HG03565 (cell line): ENCODE results near the gene NDFIP1.
"Not testable (repeated sequence)": the region's sequence is repeated elsewhere in the genome, so short reads cannot be mapped to it uniquely, and the experiment has no call there.

ENCODE experiments used
- ATAC-seq: cut with Tn5 transposase; IDR thresholded peaks from one replicate; pipeline ENCODE4 v1.9.1; 2021; ENCODE audit warnings: mild to moderate bottlenecking, moderate library complexity; ENCODE audit not compliant: unreplicated experiment

NDFIP1 gene

DNA sequence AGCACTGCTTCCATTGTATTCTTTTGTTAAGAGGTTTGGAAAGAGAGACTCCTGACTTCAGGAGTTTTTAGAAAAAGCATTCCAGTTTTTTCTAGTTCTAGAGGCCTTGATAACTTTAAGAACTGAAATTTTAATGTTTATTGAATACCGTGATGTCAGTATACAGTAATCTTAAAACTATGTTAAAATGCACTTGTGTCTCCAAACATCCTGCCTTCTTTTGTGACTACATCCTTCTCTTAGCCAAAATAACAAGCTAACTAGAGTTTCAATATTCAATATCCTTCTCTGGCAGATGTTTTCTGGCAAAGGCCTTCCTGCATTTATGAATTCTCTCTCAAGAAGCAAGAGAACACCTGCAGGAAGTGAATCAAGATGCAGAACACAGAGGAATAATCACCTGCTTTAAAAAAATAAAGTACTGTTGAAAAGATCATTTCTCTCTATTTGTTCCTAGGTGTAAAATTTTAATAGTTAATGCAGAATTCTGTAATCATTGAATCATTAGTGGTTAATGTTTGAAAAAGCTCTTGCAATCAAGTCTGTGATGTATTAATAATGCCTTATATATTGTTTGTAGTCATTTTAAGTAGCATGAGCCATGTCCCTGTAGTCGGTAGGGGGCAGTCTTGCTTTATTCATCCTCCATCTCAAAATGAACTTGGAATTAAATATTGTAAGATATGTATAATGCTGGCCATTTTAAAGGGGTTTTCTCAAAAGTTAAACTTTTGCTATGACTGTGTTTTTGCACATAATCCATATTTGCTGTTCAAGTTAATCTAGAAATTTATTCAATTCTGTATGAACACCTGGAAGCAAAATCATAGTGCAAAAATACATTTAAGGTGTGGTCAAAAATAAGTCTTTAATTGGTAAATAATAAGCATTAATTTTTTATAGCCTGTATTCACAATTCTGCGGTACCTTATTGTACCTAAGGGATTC, 43.1 kb downstream of the NDFIP1 start:
- no peak for ATAC-seq

GRCh38 chr5:142152384-142152732, 43.8 kb downstream of the NDFIP1 start:
- ATAC-seq: no peak

DNA sequence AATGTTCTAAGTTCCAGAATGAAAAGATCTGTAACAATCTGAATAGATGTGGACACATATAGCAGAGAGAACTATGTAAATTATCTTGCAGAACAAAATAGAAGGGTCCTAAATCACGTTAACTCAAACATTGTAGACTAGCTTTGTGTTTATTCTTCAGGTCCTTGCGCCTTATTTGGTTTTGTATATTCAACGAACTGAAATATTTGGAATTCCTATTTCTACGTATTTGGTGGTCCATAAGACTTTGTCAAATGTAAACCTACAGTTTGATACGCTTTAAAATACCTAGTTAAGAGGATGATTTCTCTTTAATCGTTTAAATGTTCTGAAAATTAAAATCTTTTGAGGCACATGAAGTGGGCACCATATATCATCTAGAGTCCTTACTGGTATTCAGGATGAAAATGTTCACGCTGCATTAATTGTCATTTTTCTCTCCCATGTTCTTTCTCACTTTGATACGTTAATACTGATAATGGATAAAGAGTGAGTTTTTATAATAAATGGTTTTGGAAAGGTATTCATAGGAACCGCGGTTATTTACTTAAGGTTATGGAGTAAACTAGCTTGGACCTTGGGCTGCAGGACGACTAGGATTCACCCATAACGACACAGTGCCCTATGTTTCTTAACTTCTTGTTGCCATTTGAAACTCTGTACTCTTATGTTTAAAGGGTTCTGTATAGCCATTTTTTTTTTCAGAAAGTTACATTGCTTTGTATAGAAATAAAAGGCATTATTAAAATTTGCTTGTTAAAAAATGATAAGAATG, 45.3 kb downstream of the NDFIP1 start:
- ATAC-seq: no peak

DNA sequence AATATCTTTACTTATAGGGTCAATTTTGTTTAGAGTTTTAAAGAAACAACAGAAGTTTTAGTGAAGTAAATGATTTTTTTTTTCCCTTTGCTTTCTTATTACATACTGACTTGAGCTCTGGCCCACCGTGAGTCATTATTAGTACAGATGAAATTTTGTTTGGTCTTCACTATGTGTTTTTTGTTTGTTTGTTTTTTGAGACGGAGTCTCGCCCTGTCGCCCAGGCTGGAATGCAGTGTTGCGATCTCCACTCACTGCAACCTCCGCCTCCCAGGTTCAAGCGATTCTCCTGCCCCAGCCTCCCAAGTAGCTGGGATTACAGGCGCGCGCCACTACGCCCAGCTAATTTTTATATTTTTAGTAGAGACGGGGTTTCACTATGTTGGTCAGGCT, 45.9 kb downstream of the NDFIP1 start:
- ATAC-seq: not testable (repeated sequence)

DNA sequence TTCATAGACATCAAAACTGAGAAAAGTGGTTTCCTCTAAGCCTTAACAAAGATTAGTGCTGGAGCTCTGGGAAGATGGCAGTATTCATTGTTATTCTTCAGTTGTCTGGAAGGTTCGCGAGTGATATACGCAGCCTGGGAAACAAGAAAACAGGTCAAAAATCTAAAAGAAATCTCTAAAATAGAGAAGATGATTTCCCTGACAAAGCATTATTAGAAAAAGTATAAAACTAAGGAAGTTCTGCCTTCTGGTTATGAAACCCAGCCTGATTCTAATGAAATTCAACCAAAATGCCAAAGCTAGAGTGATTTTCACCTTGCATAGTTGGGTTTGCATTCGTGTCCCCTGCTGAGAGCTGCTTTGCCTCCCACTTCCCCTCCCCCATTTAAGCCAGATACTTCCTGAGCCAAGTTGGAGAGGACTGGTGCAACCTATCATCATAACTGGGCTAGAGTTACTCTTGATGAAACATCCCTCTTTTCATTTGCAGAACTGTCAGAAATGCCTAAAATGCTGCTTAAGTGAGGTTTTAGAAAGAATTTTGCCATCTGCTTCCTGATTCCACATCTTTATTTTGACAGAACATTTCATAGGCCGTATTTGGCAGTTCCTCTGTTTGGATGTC, 48.4 kb downstream of the NDFIP1 start:
- ATAC-seq: no peak

GRCh38 chr5:142159354-142159753, 50.8 kb downstream of the NDFIP1 start:
- ATAC-seq: no peak

- ATAC-seq: no peak
These were observed 55.7 kb downstream of the NDFIP1 start for GRCh38 chr5:142164315-142164714.

- no peak for ATAC-seq
These were observed 58.2 kb downstream of the NDFIP1 start for GRCh38 chr5:142166754-142167153.

- ATAC-seq: no peak
These were observed 58.9 kb downstream of the NDFIP1 start for GRCh38 chr5:142167458-142167857.

DNA sequence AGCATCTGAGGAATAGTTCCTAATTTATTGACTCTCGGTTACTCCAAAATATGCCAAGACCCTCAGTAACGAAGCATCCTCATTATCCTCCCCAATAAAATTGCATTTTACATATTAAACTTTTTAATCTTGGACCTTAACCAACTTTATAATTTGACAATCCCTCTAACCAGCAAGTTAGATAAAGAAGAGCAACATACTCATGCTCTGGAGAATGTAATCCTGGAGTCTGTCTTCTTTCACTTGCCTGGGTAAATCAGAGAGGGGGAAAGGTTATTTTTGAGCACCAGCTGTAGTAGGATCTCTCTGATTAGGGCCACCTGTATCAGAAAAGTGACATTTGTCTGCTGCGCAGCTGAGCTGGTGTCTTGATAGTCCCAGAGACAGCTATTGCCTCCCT, 59.8 kb downstream of the NDFIP1 start:
- ATAC-seq: no peak

- no peak for ATAC-seq
These were observed 61.8 kb downstream of the NDFIP1 start for GRCh38 chr5:142170254-142170953.

DNA sequence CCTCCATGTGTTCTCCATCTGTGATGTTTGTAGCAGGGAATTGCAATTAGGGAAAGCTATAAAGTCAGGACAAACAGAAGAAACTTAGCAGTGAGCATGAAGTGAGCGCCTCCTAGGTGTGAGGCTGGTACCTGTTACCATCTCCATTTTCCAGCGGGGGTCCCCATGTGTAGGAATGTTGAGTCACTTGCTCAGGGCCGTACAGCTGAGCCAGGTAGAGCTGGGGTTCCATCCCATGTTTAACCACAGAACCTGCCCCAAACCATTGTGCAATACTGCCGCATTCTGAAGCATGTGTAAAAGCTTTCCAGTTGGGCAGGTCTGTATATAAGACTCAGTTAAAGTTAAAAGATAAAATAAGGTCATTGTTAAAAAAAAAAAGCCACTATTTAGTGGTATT, 62.7 kb downstream of the NDFIP1 start:
- no peak for ATAC-seq

GRCh38 chr5:142175039-142175438, 66.5 kb downstream of the NDFIP1 start:
- ATAC-seq: no peak

DNA sequence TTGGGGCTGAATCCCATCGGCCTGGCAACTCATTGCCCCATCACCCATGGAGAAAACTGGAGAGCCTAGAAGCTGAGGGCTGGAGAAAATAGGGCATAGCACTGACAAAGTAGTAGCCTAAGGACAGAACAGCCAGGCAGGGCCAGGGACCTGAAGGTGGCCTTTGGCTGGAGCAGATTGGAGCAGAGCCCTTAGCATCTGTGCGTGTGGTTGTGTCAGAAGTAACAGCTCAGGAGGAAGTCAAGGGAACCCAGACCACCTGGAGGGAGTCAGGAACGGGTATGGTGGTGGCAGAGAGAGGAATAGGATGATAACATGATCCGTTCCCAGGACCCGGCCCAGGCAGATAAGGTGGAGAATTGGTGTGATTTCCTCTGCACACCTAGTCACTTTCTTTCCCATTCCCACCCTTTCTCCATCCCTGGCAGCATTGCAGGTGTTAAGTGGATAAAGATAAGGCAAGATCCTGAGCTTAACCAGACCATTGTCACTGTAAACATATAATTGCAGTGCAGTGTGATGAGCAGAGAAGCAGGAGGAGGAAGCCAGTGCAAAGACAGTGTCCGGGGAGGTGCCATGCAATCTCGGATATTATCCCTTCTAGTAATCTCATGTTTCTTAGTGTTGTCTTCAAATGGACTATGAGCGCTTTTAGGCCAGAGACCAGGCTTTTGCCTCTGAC, 67.0 kb downstream of the NDFIP1 start:
- ATAC-seq: no peak

GRCh38 chr5:142176255-142176654, 67.7 kb downstream of the NDFIP1 start:
- no peak for ATAC-seq

DNA sequence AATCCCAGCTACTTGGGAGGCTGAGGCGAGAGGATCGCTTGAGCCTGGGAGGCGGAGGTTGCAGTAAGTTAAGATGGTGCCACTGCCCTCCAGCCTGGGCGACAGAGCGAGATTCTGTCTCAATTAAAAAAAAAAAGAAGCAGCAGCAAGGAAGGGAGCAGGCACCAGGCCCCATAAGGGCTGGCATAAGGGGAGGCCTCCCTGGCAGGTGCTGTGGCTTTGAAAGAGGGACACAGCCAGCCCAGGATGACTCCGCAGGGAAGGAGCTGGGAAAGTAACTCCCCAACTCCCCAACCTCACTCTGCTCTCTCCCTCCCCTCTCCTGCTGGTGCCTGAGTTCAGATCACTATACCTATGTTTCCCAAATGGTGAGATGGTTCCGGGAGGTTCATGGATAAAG, 70.1 kb downstream of the NDFIP1 start:
- no peak for ATAC-seq

GRCh38 chr5:142179776-142180387, 71.3 kb downstream of the NDFIP1 start:
- ATAC-seq: no peak

GRCh38 chr5:142181096-142181495, 72.5 kb downstream of the NDFIP1 start:
- ATAC-seq: no peak

DNA sequence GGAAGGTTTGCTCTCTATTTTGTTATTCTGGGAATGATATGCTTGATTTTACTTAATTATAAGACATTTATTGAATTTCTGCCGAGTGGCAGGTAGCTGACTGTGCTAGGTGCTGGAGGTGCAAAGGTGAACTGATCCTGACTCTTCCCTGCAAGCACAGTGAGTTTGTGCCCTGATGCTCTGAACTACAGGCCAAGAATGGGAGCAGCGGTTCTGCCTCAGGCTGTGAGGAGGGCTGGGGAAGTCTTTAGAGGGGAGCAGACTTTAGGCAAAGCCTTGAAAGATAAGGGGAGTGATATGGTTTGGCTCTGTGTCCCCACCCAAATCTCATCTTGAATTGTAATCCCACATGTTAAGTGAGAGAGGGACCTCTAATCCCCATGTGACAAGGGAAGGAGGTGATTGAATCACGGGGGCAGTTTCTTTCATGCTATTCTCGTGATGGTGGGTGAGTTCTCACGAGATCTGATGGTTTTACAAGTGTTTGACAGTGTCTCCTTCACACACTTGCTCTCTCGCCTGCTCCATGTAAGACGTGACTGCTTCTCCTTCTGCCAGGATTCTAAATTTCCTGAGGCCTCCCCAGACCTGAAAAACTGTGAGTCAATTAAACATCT, 73.1 kb downstream of the NDFIP1 start:
- no peak for ATAC-seq

GRCh38 chr5:142182840-142183239, 74.3 kb downstream of the NDFIP1 start:
- no peak for ATAC-seq
